ENCODE data around the gene DELE1. TPM values are rescaled to one million over a fixed set of nuclear protein-coding genes. Genes with fewer than 3 reads are reported as not detected.
A peak's percentile ranks its signal among the peaks of the same experiment; 100 is the strongest.

Gene DELE1
- total RNA-seq, 4 donors from 2014 or later = 38.8 to 92.3 (median 62.5) TPM

- Histone ChIP-seq H3K4me1 (peaks cover 0 to 13% (median 6%) of the 10 kb centered on the region in 3 donors), H3K4me3 (peak overlapping the region; percentile 25 to 45), H3K36me3 (no peaks in the 10 kb centered on the region), H3K9me3 (no peaks in the 10 kb centered on the region), H3K27ac (no peak overlapping the region), H3K27me3 (peaks cover 19% of the 10 kb centered on the region)
- WGBS, 2 donors (ENCODE audit: low coverage in 1 of 2) = 7 to 36% methylated on average over 2 to 11 of the region's 40 CpGs
- TF ChIP-seq CTCF (IDR thresholded peaks at IDR 0.05) (peak in 2 of 4 experiments; percentile 12 to 64), POLR2AphosphoS5 (IDR thresholded peaks at IDR 0.05) (no peak), EP300 (IDR thresholded peaks at IDR 0.05) (no peak), POLR2A (IDR thresholded peaks at IDR 0.05) (no peak)
- ATAC-seq = peak; percentile 50
Observed at GRCh38 chr5:141914199-141914743, 9.4 kb upstream of the DELE1 start.

GRCh38 chr5:141914797-141915196 is 8.9 kb upstream of the DELE1 start:
- ATAC-seq = no peak
- TF ChIP-seq POLR2AphosphoS5 (IDR thresholded peaks at IDR 0.05) (no peak), POLR2A (IDR thresholded peaks at IDR 0.05) (no peak), CTCF (IDR thresholded peaks at IDR 0.05) (no peak), EP300 (IDR thresholded peaks at IDR 0.05) (no peak)
- H3K27ac ChIP-seq = no peak overlapping the region
- no peak overlapping the region for H3K4me3 ChIP-seq
- H3K9me3 ChIP-seq = no peaks in the 10 kb centered on the region
- peaks cover 19% of the 10 kb centered on the region for H3K27me3 ChIP-seq
- 92 to 100% methylated on average over 3 of the region's 3 CpGs for WGBS, 2 donors (ENCODE audit: low coverage in 1 of 2)
- no peaks in the 10 kb centered on the region for H3K36me3 ChIP-seq
- peaks cover 0 to 13% (median 6%) of the 10 kb centered on the region in 3 donors for H3K4me1 ChIP-seq

GRCh38 chr5:141915881-141916336 is 7.8 kb upstream of the DELE1 start:
- ATAC-seq = no peak
- WGBS, 2 donors (ENCODE audit: low coverage in 1 of 2) = 80 to 84% methylated on average over 2 to 4 of the region's 6 CpGs

GRCh38 chr5:141916522-141916921 is 7.1 kb upstream of the DELE1 start:
- no peak for ATAC-seq
- no peaks in the 10 kb centered on the region for H3K36me3 ChIP-seq
- H3K4me1 ChIP-seq = peaks cover 0 to 13% (median 6%) of the 10 kb centered on the region in 3 donors
- TF ChIP-seq POLR2AphosphoS5 (IDR thresholded peaks at IDR 0.05) (no peak), EP300 (IDR thresholded peaks at IDR 0.05) (no peak), CTCF (IDR thresholded peaks at IDR 0.05) (no peak), POLR2A (IDR thresholded peaks at IDR 0.05) (no peak)
- peaks cover 16% of the 10 kb centered on the region for H3K27me3 ChIP-seq
- no peaks in the 10 kb centered on the region for H3K9me3 ChIP-seq
- H3K4me3 ChIP-seq = no peak overlapping the region
- 56 to 86% methylated on average over 1 to 2 of the region's 2 CpGs for WGBS, 2 donors (ENCODE audit: low coverage in 1 of 2)
- H3K27ac ChIP-seq = no peak overlapping the region

More at GRCh38 chr5:141915881-141916336, 7.8 kb upstream of the DELE1 start:
- Histone ChIP-seq H3K4me1 (peaks cover 0 to 13% (median 6%) of the 10 kb centered on the region in 3 donors), H3K9me3 (no peaks in the 10 kb centered on the region), H3K36me3 (no peaks in the 10 kb centered on the region), H3K27ac (no peak overlapping the region), H3K27me3 (peaks cover 19% of the 10 kb centered on the region), H3K4me3 (no peak overlapping the region)
- TF ChIP-seq CTCF (IDR thresholded peaks at IDR 0.05) = no peak
- no peak for TF ChIP-seq EP300 (IDR thresholded peaks at IDR 0.05)
- TF ChIP-seq POLR2A (IDR thresholded peaks at IDR 0.05) = no peak
- TF ChIP-seq POLR2AphosphoS5 (IDR thresholded peaks at IDR 0.05) = no peak

- 67 to 72% methylated on average over 3 to 5 of the region's 5 CpGs for WGBS, 2 donors (ENCODE audit: low coverage in 1 of 2)
- H3K4me1 ChIP-seq = peaks cover 0 to 18% (median 8%) of the 10 kb centered on the region in 3 donors
- no peak for TF ChIP-seq CTCF (IDR thresholded peaks at IDR 0.05)
- TF ChIP-seq EP300 (IDR thresholded peaks at IDR 0.05) = no peak
- TF ChIP-seq POLR2AphosphoS5 (IDR thresholded peaks at IDR 0.05) = no peak
- no peak for TF ChIP-seq POLR2A (IDR thresholded peaks at IDR 0.05)
- peaks cover 11% of the 10 kb centered on the region for H3K27me3 ChIP-seq
- H3K27ac ChIP-seq = no peak overlapping the region
- no peak for ATAC-seq
- no peak overlapping the region for H3K4me3 ChIP-seq
- no peaks in the 10 kb centered on the region for H3K9me3 ChIP-seq
- H3K36me3 ChIP-seq = no peaks in the 10 kb centered on the region
Observed at GRCh38 chr5:141917760-141918159, 5.9 kb upstream of the DELE1 start.

Data from gastroesophageal sphincter (tissue), 4 donors.